HG03175 (cell line): Measurements from ENCODE around the gene ZNF727.
"Not testable (repeated sequence)": the region's sequence is repeated elsewhere in the genome, so short reads cannot be mapped to it uniquely, and the experiment has no call there.

Source experiments
- ATAC-seq: cut with Tn5 transposase; IDR thresholded peaks from one replicate; pipeline ENCODE4 v1.9.1; 2021; ENCODE audit warnings: mild to moderate bottlenecking, moderate library complexity; ENCODE audit not compliant: unreplicated experiment

The ZNF727 gene

GRCh38 chr7:64045301-64046040, at the start of gene ZNF727:
Gene ZNF727, plus strand, starts transcription at chr7:64045434. Its CDS starts 188 bp downstream, at chr7:64045622.
- ATAC-seq = no peak

GRCh38 chr7:63998549-63998948, 46.7 kb upstream of the ZNF727 start, which contains the start of gene ZNF722:
Gene ZNF722, plus strand, starts transcription at chr7:63998849. Its CDS starts 113 bp downstream, at chr7:63998962.
- ATAC-seq = no peak

- not testable (repeated sequence) for ATAC-seq
Observed at GRCh38 chr7:64015496-64015895, 29.7 kb upstream of the ZNF727 start.

GRCh38 chr7:64035388-64035787, 9.8 kb upstream of the ZNF727 start:
- ATAC-seq = no peak

GRCh38 chr7:64037095-64037494, 8.1 kb upstream of the ZNF727 start:
- no peak for ATAC-seq

- no peak for ATAC-seq
Observed at GRCh38 chr7:64046041-64046389, 781 bp downstream of the ZNF727 start.

GRCh38 chr7:64077837-64078698, 32.8 kb downstream of the ZNF727 start:
- not testable (repeated sequence) for ATAC-seq

GRCh38 chr7:64078699-64078994, 33.4 kb downstream of the ZNF727 start:
- no peak for ATAC-seq

GRCh38 chr7:64087501-64087900, 42.3 kb downstream of the ZNF727 start:
- no peak for ATAC-seq

- not testable (repeated sequence) for ATAC-seq
Observed at GRCh38 chr7:64088863-64089262, 43.6 kb downstream of the ZNF727 start.
